DOHH2 (cell line): ENCODE data around the gene DPP4.

Source experiments
- EZH2phosphoT487 ChIP-seq: fragments of 200-600 bp; sonication (generic); IDR thresholded peaks from 2 replicates; pipeline ENCODE4 v1.6.1; 2017; ENCODE audit warnings: borderline replicate concordance, mild to moderate bottlenecking, antibody characterized with exemption, low read length, moderate library complexity, mixed read lengths
- TF ChIP-seq, protein P1 (sequence below): fragments of 200-600 bp; sonication (generic); IDR thresholded peaks from one replicate; pipeline ENCODE4 v1.5.1; 2014; ENCODE audit warnings: antibody characterized with exemption, mild to moderate bottlenecking, low read depth, low read length; ENCODE audit not compliant: poor library complexity, severe bottlenecking

DNA sequence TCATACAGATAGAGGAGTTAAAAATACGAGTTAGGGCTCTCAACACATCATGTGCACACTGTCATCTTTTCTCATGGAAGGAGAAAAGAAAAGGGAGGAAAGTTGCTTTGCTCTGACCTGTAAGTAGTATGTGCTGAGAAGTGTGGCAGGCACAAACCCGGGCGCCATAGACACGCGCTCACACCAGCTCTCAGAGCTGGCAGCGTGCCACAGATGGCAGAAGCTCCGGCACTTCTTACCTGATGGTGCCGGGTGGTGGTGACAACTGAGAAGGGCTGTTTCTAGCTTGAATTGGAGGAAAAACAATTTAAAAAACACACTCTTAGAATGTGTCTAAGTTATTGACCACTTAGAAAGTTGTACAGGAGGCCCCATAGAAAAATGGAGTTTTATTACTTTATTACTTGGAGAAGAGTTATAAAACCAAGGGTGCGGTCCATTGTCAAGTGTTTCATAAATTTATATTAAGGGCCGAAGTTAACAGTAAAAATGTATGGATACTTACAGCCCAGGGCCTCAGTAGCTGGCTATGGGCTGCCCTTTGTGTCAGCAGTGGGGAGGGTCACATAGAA is 92.2 kb downstream of the DPP4 start:
- TF ChIP-seq, protein P1, sequence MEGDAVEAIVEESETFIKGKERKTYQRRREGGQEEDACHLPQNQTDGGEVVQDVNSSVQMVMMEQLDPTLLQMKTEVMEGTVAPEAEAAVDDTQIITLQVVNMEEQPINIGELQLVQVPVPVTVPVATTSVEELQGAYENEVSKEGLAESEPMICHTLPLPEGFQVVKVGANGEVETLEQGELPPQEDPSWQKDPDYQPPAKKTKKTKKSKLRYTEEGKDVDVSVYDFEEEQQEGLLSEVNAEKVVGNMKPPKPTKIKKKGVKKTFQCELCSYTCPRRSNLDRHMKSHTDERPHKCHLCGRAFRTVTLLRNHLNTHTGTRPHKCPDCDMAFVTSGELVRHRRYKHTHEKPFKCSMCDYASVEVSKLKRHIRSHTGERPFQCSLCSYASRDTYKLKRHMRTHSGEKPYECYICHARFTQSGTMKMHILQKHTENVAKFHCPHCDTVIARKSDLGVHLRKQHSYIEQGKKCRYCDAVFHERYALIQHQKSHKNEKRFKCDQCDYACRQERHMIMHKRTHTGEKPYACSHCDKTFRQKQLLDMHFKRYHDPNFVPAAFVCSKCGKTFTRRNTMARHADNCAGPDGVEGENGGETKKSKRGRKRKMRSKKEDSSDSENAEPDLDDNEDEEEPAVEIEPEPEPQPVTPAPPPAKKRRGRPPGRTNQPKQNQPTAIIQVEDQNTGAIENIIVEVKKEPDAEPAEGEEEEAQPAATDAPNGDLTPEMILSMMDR: no peak
- no peak for TF ChIP-seq EZH2phosphoT487
